Keratinocyte (primary cell): ENCODE data around the gene TXNRD2.

Experiments used
- EZH2 ChIP-seq: IDR thresholded peaks from one replicate; pipeline ENCODE4 v1.6.1; 2012; ENCODE audit warnings: inconsistent platforms, mild to moderate bottlenecking, low read length, moderate library complexity
- TF ChIP-seq, protein P1 (sequence below), 3 experiments: IDR thresholded peaks in 1 of 3; conservative IDR thresholded peaks in 1 of 3; optimal IDR thresholded peaks in 1 of 3; 2 replicates in 2 of 3; 3 replicates in 1 of 3; pipeline versions ENCODE3 to v1.5.1; 2011; ENCODE audit warnings: low read length in 3 of 3, mild to moderate bottlenecking in 3 of 3, moderate library complexity in 2 of 3, control low read depth in 1 of 3, inconsistent platforms in 1 of 3; ENCODE audit not compliant: insufficient read depth in 2 of 3; ENCODE audit errors: extremely low read depth in 1 of 3

DNA sequence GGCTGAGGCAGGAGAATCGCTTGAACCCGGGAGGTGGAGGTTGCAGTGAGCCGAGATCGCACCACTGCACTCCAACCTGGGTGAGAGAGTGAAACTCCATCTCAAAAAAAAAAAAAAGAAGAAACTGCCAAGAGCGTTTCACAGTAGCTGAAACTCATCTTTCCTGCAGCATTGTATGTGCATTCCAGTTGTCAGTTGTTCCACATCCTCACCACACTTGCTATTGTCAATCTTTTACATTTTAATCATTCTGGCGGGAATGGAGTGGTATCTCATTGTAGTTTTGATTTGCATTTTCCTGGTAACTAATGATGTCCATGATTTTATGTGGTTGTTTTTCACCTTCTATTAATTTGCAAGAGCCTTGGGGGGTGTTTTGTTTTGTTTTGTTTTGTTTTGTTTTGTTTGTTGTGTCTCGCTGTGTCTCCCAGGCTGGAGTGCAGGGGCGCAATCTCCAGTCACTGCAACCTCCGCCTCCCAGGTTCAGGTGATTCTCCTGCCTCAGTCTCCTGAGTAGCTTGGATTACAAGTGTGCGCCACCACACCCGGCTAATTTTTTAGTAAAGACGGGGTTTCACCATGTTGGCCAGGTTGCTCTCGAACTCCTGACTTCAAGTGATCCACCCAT, 78.9 kb downstream of the TXNRD2 start:
- TF ChIP-seq, protein P1, sequence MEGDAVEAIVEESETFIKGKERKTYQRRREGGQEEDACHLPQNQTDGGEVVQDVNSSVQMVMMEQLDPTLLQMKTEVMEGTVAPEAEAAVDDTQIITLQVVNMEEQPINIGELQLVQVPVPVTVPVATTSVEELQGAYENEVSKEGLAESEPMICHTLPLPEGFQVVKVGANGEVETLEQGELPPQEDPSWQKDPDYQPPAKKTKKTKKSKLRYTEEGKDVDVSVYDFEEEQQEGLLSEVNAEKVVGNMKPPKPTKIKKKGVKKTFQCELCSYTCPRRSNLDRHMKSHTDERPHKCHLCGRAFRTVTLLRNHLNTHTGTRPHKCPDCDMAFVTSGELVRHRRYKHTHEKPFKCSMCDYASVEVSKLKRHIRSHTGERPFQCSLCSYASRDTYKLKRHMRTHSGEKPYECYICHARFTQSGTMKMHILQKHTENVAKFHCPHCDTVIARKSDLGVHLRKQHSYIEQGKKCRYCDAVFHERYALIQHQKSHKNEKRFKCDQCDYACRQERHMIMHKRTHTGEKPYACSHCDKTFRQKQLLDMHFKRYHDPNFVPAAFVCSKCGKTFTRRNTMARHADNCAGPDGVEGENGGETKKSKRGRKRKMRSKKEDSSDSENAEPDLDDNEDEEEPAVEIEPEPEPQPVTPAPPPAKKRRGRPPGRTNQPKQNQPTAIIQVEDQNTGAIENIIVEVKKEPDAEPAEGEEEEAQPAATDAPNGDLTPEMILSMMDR (optimal IDR thresholded peaks at IDR 0.05 in 1 of 3, IDR thresholded peaks at IDR 0.05 in 1 of 3, conservative IDR thresholded peaks at IDR 0.05 in 1 of 3; ENCODE audit: extremely low read depth in 1 of 3, insufficient read depth in 2 of 3, low read length in 3 of 3), result no peak
- TF ChIP-seq EZH2, result no peak
